PC-9 (cell line): Measurements from ENCODE around the gene NR0B1.

Source experiments
- EZH2 ChIP-seq: fragments of 200-600 bp; sonication (generic); IDR thresholded peaks from 2 replicates; pipeline ENCODE4 v1.8.0; 2017; ENCODE audit warnings: antibody characterized with exemption, low read depth
- TF ChIP-seq, protein P1 (sequence below): fragments of 200-600 bp; sonication (generic); conservative IDR thresholded peaks from 2 replicates; pipeline ENCODE4 v1.6.1; 2017; ENCODE audit warnings: mixed run types, antibody characterized with exemption, mild to moderate bottlenecking, moderate library complexity

DNA sequence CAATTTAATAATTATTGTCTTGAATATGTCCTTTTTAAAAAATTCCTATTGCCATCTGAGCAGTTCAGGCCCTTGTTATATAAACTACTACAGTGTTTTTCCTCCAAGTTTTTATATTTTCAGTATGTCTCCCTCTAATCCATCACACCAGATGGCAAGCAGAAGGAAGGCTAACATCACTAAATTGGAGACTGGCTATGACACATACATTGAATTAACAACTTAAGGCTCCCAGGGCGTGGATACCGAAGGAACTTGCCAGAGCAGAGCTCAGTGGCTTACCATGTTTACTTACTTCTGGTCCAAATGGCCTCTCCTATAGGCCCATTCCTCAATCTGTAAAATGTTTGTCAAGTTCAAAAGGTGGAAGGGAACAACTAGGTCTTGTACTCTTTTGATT is 49.3 kb downstream of the NR0B1 start:
- TF ChIP-seq, protein P1, sequence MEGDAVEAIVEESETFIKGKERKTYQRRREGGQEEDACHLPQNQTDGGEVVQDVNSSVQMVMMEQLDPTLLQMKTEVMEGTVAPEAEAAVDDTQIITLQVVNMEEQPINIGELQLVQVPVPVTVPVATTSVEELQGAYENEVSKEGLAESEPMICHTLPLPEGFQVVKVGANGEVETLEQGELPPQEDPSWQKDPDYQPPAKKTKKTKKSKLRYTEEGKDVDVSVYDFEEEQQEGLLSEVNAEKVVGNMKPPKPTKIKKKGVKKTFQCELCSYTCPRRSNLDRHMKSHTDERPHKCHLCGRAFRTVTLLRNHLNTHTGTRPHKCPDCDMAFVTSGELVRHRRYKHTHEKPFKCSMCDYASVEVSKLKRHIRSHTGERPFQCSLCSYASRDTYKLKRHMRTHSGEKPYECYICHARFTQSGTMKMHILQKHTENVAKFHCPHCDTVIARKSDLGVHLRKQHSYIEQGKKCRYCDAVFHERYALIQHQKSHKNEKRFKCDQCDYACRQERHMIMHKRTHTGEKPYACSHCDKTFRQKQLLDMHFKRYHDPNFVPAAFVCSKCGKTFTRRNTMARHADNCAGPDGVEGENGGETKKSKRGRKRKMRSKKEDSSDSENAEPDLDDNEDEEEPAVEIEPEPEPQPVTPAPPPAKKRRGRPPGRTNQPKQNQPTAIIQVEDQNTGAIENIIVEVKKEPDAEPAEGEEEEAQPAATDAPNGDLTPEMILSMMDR, result no peak
- no peak for TF ChIP-seq EZH2
